Activated naive CD4-positive, alpha-beta T cell treated with anti-CD3 and anti-CD28 coated beads, Interleukin-2, amount 10 ng/mL, durations not matched to agents 7 days and 5 days (primary cell): ENCODE measurements around the gene GHSR.

Experiments used
- CTCF ChIA-PET: fragments of 350-600 bp; sonication (Branson Sonifier 250); formaldehyde crosslinking; loops from one replicate; lab custom pipeline; 2021; ENCODE audit warnings: antibody characterized with exemption; lab: Charles Lee
- DNase-seq: peaks from one replicate; pipeline ENCODE4 v3.0.0-alpha.2; 2020
- H3K27ac Mint-ChIP-seq: one replicate; pipeline ENCODE4 v1.8.0; 2021; ENCODE audit warnings: mild to moderate bottlenecking, moderate library complexity, mixed read lengths
- H3K27me3 Mint-ChIP-seq: one replicate; pipeline ENCODE4 v1.8.0; 2021; ENCODE audit warnings: mild to moderate bottlenecking, mixed read lengths
- H3K36me3 Mint-ChIP-seq: one replicate; pipeline ENCODE4 v1.8.0; 2021; ENCODE audit warnings: mixed read lengths
- H3K4me1 Mint-ChIP-seq: one replicate; pipeline ENCODE4 v1.8.0; 2021; ENCODE audit warnings: mixed read lengths
- H3K4me3 Mint-ChIP-seq: one replicate; pipeline ENCODE4 v1.8.0; 2021; ENCODE audit warnings: mild to moderate bottlenecking, moderate library complexity, mixed read lengths
- H3K9me3 Mint-ChIP-seq: one replicate; pipeline ENCODE4 v1.8.0; 2021; ENCODE audit warnings: mixed read lengths

Gene GHSR

GRCh38 chr3:172456404-172456803 lies 8.1 kb upstream of the GHSR start:
- DNase-seq: no peak
- no peaks in the 10 kb centered on the region for H3K36me3 Mint-ChIP-seq
- CTCF ChIA-PET: no interaction called here
- no peaks in the 10 kb centered on the region for H3K4me1 Mint-ChIP-seq
- H3K9me3 Mint-ChIP-seq: no peaks in the 10 kb centered on the region
- H3K4me3 Mint-ChIP-seq: no peak overlapping the region
- peaks cover 13% of the 10 kb centered on the region for H3K27me3 Mint-ChIP-seq
- no peak overlapping the region for H3K27ac Mint-ChIP-seq

DNA sequence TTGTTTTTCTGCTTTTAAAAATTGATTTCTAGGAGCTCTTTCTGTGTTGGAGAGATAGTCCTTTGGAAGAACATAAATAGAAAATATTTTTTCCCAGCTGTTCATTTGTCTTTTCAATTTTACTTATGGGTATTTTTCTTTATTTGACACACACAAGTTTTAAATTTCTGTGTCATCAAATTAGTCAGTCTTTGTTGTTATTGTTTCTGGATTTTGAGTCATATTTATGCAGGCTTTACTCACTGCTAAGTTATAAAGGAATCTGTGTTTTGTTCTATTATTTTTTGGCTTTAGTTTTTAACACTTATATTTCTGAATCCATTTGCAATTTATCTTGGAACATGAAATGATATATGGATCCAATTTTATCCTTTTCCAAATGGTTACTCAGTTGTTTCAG lies 5.9 kb upstream of the GHSR start:
- Mint-ChIP-seq H3K27ac (no peak overlapping the region), H3K4me3 (no peak overlapping the region), H3K4me1 (peaks cover 3% of the 10 kb centered on the region), H3K27me3 (peaks cover 32% of the 10 kb centered on the region), H3K9me3 (no peaks in the 10 kb centered on the region), H3K36me3 (no peaks in the 10 kb centered on the region)
- DNase-seq: no peak
- CTCF ChIA-PET: no interaction called here

GRCh38 chr3:172449466-172450149 lies 1.4 kb upstream of the GHSR start:
- Mint-ChIP-seq H3K4me1 (peaks cover 24% of the 10 kb centered on the region), H3K36me3 (peaks cover 9% of the 10 kb centered on the region), H3K9me3 (no peaks in the 10 kb centered on the region), H3K4me3 (no peak overlapping the region), H3K27ac (no peak overlapping the region), H3K27me3 (peaks cover 67% of the 10 kb centered on the region)
- CTCF ChIA-PET: interaction anchor here (3.3 kb wide), 1 partner anchor 9 kb away, joined by 9 read pairs; no protein-coding TSS in a partner anchor
- peak; percentile 51 for DNase-seq

DNA sequence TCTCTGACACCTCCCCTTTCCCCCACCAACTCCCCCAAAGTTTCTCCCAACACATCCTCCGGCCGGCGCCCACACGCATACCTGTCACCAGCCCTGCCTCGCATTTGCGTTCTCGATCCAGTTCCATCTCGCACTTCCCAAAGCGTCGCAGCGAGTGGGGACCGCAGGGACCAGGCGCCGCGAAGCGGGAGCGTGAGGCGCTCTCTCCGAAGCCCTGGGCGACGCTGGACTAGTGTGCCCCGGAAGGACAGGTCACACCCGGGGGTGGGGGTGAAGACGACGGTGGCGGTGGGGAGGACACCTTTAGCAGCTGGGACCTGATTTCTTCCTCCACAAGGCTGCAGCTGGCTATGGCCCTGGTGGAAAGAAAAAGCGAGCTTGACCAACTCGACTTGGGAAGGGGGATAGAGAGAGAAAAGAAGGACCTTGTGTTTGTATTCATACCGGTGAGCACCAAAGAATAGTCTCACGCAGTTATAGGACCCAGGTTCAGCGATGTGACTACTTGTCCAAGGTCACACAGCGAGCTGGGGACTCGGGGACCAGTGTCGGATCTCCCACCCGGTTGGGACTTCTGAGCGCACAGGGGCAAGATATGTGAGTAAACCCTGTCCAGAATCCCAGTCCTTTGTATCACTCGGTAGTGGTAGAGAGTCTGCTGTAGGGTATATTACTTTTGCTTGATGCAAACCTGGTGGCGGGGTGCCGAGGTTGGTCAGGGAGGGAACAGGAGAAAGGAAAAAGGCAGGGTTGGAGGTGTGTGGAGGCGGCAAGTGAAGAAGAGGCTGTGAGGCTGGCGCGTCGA lies 607 bp upstream of the GHSR start:
- Mint-ChIP-seq H3K27ac (no peak overlapping the region), H3K27me3 (peaks cover 67% of the 10 kb centered on the region), H3K9me3 (no peaks in the 10 kb centered on the region), H3K4me1 (peaks cover 24% of the 10 kb centered on the region), H3K4me3 (no peak overlapping the region), H3K36me3 (peaks cover 9% of the 10 kb centered on the region)
- CTCF ChIA-PET: interaction anchor here (1.0 to 3.3 kb wide), 2 partner anchors 10 to 174 kb away, joined by 3 to 9 read pairs; no protein-coding TSS in a partner anchor
- DNase-seq: no peak

- no peak overlapping the region for H3K4me3 Mint-ChIP-seq
- peaks cover 58% of the 10 kb centered on the region for H3K27me3 Mint-ChIP-seq
- DNase-seq: no peak
- peaks cover 9% of the 10 kb centered on the region for H3K36me3 Mint-ChIP-seq
- H3K27ac Mint-ChIP-seq: no peak overlapping the region
- no peaks in the 10 kb centered on the region for H3K9me3 Mint-ChIP-seq
- CTCF ChIA-PET: interaction anchor here (3.3 kb wide), 1 partner anchor 13 kb away, joined by 9 read pairs; no protein-coding TSS in a partner anchor
- peaks cover 24% of the 10 kb centered on the region for H3K4me1 Mint-ChIP-seq
Observed at GRCh38 chr3:172446198-172446597, 2.1 kb downstream of the GHSR start.

- DNase-seq: no peak
- H3K4me3 Mint-ChIP-seq: no peak overlapping the region
- peaks cover 9% of the 10 kb centered on the region for H3K36me3 Mint-ChIP-seq
- no peaks in the 10 kb centered on the region for H3K9me3 Mint-ChIP-seq
- CTCF ChIA-PET: interaction anchor here (1.2 kb wide), 1 partner anchor 223 kb away, joined by 4 read pairs; no protein-coding TSS in a partner anchor
- peaks cover 24% of the 10 kb centered on the region for H3K4me1 Mint-ChIP-seq
- no peak overlapping the region for H3K27ac Mint-ChIP-seq
- peaks cover 57% of the 10 kb centered on the region for H3K27me3 Mint-ChIP-seq
Observed at GRCh38 chr3:172444821-172445220, 3.4 kb downstream of the GHSR start.

DNA sequence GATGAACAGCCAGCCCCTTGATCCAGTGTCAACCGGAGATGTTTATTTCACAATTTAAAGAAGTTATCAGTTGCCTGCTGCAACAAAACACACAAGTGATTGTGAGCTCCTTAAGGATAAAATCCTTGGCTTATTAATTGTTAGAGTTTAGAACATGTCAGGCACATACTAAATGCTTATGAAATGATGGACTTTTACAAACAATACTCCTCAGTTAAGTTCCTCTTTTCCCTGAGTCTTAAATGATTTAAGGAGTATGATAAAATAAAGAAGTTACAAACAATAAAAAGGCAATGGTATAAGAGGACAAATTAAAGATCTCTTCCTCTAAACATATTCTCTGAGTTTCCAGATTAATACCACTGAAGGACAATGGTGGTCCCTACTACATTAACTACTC lies 5.7 kb downstream of the GHSR start:
- no peak for DNase-seq
- CTCF ChIA-PET: no interaction called here
- Mint-ChIP-seq H3K4me1 (peaks cover 7% of the 10 kb centered on the region), H3K36me3 (peaks cover 5% of the 10 kb centered on the region), H3K4me3 (no peak overlapping the region), H3K27me3 (peaks cover 47% of the 10 kb centered on the region), H3K27ac (no peak overlapping the region), H3K9me3 (no peaks in the 10 kb centered on the region)

DNA sequence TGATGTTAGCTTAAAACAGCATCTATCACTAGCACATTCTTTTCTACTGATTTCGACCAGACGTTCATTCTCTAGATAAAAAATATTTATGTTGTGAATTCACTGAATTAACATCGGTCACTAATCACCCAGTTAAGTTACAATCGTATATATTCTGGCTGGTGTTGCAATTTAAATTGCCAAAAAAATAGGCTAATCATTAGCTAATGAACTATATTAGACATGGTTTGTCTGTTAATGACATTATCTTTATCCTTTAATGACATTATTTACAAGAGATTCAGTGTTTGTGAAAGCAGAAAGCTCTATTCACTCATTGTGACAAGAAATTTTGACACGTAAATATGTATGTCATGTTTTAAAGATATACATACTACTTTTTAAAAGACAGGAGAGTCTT lies 6.7 kb downstream of the GHSR start:
- Mint-ChIP-seq H3K9me3 (no peaks in the 10 kb centered on the region), H3K27ac (no peak overlapping the region), H3K27me3 (peaks cover 37% of the 10 kb centered on the region), H3K4me3 (no peak overlapping the region), H3K4me1 (no peaks in the 10 kb centered on the region), H3K36me3 (no peaks in the 10 kb centered on the region)
- CTCF ChIA-PET: no interaction called here
- no peak for DNase-seq

DNA sequence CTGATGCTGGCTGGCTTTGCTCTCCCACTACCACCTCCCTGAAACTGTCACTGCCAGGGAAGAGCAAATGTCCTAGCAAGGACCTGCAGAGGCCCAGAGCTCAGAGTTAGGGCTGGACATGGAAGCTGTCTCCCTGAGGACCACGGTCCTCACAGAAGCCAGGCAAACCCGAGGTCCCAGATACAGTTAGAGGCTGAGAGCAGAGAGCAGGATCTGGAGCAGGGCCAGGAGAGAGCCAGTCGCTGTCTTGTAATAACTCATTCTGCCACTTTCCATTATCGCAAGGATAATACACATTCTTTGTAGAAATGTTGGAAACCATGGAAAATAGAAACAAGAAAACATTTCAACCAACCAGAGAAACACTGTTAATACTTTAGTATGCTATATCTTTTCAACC lies 10.1 kb downstream of the GHSR start:
- no peaks in the 10 kb centered on the region for H3K36me3 Mint-ChIP-seq
- DNase-seq: no peak
- no peak overlapping the region for H3K27ac Mint-ChIP-seq
- peaks cover 6% of the 10 kb centered on the region for H3K9me3 Mint-ChIP-seq
- CTCF ChIA-PET: no interaction called here
- no peaks in the 10 kb centered on the region for H3K4me1 Mint-ChIP-seq
- no peak overlapping the region for H3K4me3 Mint-ChIP-seq
- H3K27me3 Mint-ChIP-seq: peaks cover 24% of the 10 kb centered on the region

DNA sequence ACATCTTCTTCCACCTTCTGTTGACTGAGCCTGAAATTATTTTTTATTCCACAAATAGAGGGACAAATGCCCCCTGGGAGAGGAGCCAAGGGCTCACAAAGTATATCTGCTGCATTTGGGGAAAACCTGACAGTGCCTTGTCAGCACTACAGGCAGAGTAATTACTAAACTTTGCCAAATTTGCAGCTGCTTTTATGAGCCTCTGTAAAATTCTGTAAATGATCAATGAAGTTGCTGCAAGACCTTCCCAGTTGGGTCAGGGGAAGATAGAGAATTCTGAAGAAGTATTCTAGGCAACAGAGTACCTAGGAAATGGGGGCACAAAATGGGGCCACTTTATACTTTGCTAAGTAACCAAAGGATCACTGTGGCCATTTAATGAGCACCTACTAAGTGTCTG lies 10.5 kb downstream of the GHSR start:
- DNase-seq: no peak
- Mint-ChIP-seq H3K27me3 (peaks cover 27% of the 10 kb centered on the region), H3K27ac (no peak overlapping the region), H3K4me1 (no peaks in the 10 kb centered on the region), H3K36me3 (peaks cover 1% of the 10 kb centered on the region), H3K4me3 (no peak overlapping the region), H3K9me3 (peaks cover 7% of the 10 kb centered on the region)
- CTCF ChIA-PET: no interaction called here

DNA sequence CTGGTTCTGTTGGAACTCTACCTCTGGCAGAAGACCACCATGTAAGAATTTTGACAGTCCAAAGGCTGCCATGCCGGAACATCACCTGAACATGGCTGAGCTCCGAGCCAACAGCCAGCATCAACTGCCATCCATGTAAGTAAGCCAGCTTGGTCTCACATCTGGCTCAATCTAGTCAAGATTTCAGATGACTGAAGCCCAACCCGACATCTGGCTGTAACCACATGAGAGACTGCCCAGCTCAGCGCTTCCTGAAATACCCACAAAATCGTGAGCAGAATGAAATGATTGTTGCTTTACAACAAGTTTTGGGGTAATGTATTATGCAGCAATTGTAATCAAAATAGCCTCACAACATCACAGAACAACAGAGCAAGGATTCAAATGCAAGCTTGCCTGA lies 32.9 kb downstream of the GHSR start:
- CTCF ChIA-PET: interaction anchor here (0.7 to 1.6 kb wide), 2 partner anchors 12 to 46 kb away, joined by 3 to 4 read pairs; no protein-coding TSS in a partner anchor
- peaks cover 14% of the 10 kb centered on the region for H3K27me3 Mint-ChIP-seq

DNA sequence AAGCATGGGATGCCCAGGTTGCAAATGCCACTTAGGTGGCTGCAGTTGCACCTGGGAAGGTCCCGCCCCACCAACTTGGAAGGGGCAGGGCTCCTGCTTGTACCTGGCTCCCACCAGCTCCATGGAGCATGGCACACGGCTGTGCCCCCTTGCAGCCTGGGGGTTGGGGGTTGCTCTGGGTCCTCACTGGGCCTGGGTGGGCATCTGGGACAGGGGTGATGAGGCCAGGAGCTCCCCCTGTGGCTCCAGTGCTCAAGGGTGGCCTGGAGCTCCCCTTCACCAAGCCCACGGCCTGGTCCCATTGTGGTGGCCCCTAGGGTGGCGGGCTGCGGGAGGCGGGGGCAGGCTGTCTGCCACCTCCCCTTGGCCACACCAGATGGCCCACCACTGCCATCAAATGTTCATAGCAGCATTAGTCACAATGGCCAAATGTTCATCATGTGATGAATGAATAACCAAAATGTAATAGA lies 36.7 kb downstream of the GHSR start:
- DNase-seq: no peak
- Mint-ChIP-seq H3K4me1 (no peaks in the 10 kb centered on the region), H3K36me3 (no peaks in the 10 kb centered on the region), H3K4me3 (no peak overlapping the region), H3K27me3 (peaks cover 14% of the 10 kb centered on the region), H3K9me3 (no peaks in the 10 kb centered on the region), H3K27ac (no peak overlapping the region)
- CTCF ChIA-PET: no interaction called here

More for the DNA sequence above, 32.9 kb downstream of the GHSR start:
- H3K4me3 Mint-ChIP-seq: no peak overlapping the region
- no peaks in the 10 kb centered on the region for H3K4me1 Mint-ChIP-seq
- H3K9me3 Mint-ChIP-seq: no peaks in the 10 kb centered on the region
- H3K36me3 Mint-ChIP-seq: no peaks in the 10 kb centered on the region
- no peak for DNase-seq
- H3K27ac Mint-ChIP-seq: no peak overlapping the region

- Mint-ChIP-seq H3K27ac (no peak overlapping the region), H3K9me3 (no peaks in the 10 kb centered on the region), H3K4me1 (no peaks in the 10 kb centered on the region), H3K27me3 (peaks cover 18% of the 10 kb centered on the region), H3K4me3 (no peak overlapping the region), H3K36me3 (no peaks in the 10 kb centered on the region)
- DNase-seq: no peak
- CTCF ChIA-PET: no interaction called here
Observed at GRCh38 chr3:172410702-172411477, 37.4 kb downstream of the GHSR start.

DNA sequence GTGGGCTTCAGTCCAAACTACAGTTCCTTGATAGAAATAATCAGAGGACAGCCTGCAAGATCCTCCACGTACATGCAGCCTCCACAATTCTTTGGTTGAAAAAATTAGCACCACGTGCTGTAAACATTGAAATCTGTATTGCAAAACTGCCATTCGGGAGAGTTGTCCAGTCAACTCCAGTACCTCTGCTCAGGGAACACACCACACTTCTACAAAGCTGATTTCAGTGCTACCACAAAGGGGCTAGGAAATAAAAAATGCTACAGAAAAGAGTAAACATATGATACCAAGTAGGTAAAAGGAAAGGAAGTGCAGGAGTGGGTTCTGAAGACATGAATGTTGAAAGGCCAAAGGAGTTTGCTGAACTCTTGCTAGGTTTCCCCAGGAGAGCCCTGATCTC lies 40.4 kb downstream of the GHSR start:
- DNase-seq: no peak
- Mint-ChIP-seq H3K27me3 (peaks cover 13% of the 10 kb centered on the region), H3K9me3 (no peaks in the 10 kb centered on the region), H3K4me1 (no peaks in the 10 kb centered on the region), H3K4me3 (no peak overlapping the region), H3K27ac (no peak overlapping the region), H3K36me3 (no peaks in the 10 kb centered on the region)
- CTCF ChIA-PET: no interaction called here
